Bronchial epithelial cell (primary cell): ENCODE results near the gene GPRIN1. TPM values are rescaled to one million over a fixed set of nuclear protein-coding genes. Genes with fewer than 3 reads are reported as not detected.

ENCODE experiments used
- DNase-seq: peaks from one replicate; pipeline ENCODE4 v3.0.0-alpha.2; 2010; ENCODE audit warnings: low read depth
- FAIRE-seq: peaks from 2 replicates; lab custom pipeline; 2011; peaks lifted over from hg19 to GRCh38; lab: Jason Lieb, UNC
- H3K27me3 ChIP-seq: 2 replicates; pipeline ENCODE4 v1.5.1; 2011; ENCODE audit warnings: low read length; ENCODE audit not compliant: control insufficient read depth, insufficient read depth
- H3K36me3 ChIP-seq: 2 replicates; pipeline ENCODE4 v1.5.1; 2011; ENCODE audit warnings: low read length; ENCODE audit not compliant: control insufficient read depth, insufficient read depth
- H3K4me3 ChIP-seq: 2 replicates; pipeline ENCODE4 v1.5.1; 2011; ENCODE audit warnings: mild to moderate bottlenecking, low read depth, low read length, control low read depth
- total RNA-seq: library from RNA; depleted of rRNA; stranded (reverse); fragments of >200 nt; gene quantifications from 2 replicates; pipeline ENCODE4 v1.2.1, GENCODE V29; 2014
- TF ChIP-seq, protein P1 (sequence below): IDR thresholded peaks from 2 replicates; pipeline ENCODE4 v1.5.1; 2011; ENCODE audit warnings: mild to moderate bottlenecking, moderate library complexity, low read length, control low read depth, inconsistent platforms; ENCODE audit not compliant: insufficient read depth, severe bottlenecking

Gene GPRIN1
- total RNA-seq, 1 donor from 2014 or later: 1.6 TPM

- Histone ChIP-seq H3K36me3 (no peaks in the 10 kb centered on the region), H3K4me3 (no peak overlapping the region), H3K27me3 (peaks cover 5% of the 10 kb centered on the region)
- TF ChIP-seq, protein P1, sequence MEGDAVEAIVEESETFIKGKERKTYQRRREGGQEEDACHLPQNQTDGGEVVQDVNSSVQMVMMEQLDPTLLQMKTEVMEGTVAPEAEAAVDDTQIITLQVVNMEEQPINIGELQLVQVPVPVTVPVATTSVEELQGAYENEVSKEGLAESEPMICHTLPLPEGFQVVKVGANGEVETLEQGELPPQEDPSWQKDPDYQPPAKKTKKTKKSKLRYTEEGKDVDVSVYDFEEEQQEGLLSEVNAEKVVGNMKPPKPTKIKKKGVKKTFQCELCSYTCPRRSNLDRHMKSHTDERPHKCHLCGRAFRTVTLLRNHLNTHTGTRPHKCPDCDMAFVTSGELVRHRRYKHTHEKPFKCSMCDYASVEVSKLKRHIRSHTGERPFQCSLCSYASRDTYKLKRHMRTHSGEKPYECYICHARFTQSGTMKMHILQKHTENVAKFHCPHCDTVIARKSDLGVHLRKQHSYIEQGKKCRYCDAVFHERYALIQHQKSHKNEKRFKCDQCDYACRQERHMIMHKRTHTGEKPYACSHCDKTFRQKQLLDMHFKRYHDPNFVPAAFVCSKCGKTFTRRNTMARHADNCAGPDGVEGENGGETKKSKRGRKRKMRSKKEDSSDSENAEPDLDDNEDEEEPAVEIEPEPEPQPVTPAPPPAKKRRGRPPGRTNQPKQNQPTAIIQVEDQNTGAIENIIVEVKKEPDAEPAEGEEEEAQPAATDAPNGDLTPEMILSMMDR: no peak
- no peak for DNase-seq
- no peak for FAIRE-seq
These were observed 30.0 kb upstream of the GPRIN1 start for GRCh38 chr5:176639981-176640380.

DNA sequence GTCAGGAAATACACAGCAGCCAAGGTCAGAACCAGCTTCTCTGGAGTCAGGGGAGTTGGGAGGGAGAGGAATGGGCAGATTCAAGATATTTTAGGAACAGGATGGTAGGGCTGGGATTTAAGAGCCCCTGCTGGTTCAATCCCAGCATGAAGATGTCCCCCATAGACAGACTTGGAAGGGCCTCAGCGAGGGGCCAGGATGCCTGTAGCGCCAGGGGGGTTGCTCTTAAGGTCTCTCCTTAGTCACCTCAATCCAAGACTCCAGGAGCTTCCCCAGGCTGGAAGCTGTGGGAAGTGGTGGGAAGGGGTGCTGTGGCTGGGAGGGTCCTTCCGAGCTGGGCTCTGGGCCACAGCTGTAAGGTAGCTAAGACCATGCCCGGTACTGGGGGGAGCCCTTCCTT lies 29.3 kb upstream of the GPRIN1 start:
- H3K36me3 ChIP-seq: no peaks in the 10 kb centered on the region
- H3K4me3 ChIP-seq: no peak overlapping the region
- FAIRE-seq (no peak), DNase-seq (no peak)
- H3K27me3 ChIP-seq: peaks cover 5% of the 10 kb centered on the region
- TF ChIP-seq, protein P1: no peak

DNA sequence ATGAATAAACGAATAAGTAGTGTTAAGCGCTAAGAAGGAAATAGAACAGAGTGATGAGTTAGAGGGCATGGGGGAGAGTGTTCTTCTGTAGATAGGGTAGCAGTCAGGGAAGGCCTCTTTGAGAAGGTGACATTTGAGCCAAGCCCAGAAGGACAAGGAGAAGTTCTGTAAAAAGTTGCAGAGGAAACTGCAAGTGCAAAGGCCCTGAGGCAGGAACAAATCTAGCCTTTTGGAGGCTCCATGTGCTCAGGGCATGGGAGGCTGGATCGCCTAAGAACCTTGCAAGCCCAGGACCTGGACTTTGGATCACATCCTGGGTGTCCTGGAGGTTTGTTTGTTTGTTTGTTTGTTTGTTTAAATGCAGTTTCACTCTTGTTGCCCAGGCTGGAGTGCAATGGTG lies 28.5 kb upstream of the GPRIN1 start:
- peaks cover 8% of the 10 kb centered on the region for H3K27me3 ChIP-seq
- TF ChIP-seq, protein P1: no peak
- no peak overlapping the region for H3K4me3 ChIP-seq
- no peaks in the 10 kb centered on the region for H3K36me3 ChIP-seq
- DNase-seq: no peak
- FAIRE-seq: no peak

DNA sequence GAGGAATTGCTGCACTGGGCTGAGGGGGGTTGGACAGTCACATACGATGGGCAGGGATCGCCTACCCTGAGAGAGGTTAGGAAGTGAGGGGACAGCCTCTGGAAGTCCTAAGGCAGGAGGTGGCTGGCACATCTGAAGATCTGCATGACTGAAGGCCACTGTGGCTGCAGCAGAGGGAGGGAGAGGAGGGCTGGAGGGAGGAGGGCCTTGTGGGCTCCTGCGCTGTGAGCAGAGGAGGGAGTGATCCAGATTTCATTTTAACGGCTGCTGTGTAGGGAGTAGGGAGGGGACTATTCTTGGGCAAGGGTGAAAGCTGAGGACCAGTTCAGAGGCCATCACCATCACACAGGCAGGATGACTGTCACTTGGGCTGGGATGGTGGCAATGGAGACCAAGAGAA lies 27.6 kb upstream of the GPRIN1 start:
- TF ChIP-seq, protein P1: no peak
- Histone ChIP-seq H3K4me3 (no peak overlapping the region), H3K27me3 (peaks cover 8% of the 10 kb centered on the region), H3K36me3 (no peaks in the 10 kb centered on the region)
- DNase-seq (no peak), FAIRE-seq (no peak)

- FAIRE-seq (no peak), DNase-seq (no peak)
- H3K36me3 ChIP-seq: no peaks in the 10 kb centered on the region
These were observed 26.5 kb upstream of the GPRIN1 start for GRCh38 chr5:176636426-176636825.

GRCh38 chr5:176633598-176633997 lies 23.6 kb upstream of the GPRIN1 start:
- TF ChIP-seq, protein P1: no peak
- Histone ChIP-seq H3K27me3 (peaks cover 18% of the 10 kb centered on the region), H3K4me3 (no peak overlapping the region), H3K36me3 (no peaks in the 10 kb centered on the region)
- FAIRE-seq (no peak), DNase-seq (no peak)

More at GRCh38 chr5:176636426-176636825, 26.5 kb upstream of the GPRIN1 start:
- H3K4me3 ChIP-seq: no peak overlapping the region
- TF ChIP-seq, protein P1: no peak
- H3K27me3 ChIP-seq: peaks cover 11% of the 10 kb centered on the region
